ENCODE data around the gene GARS1. TPM values are rescaled to one million over a fixed set of nuclear protein-coding genes. Genes with fewer than 3 reads are reported as not detected.

Gene GARS1
- total RNA-seq, 1 experiment from 2014 or later, result 274 TPM

- CTCF ChIA-PET, result no interaction called here
- H3K4me3 ChIP-seq, result peak overlapping the region; percentile 77; the same call in 1 of the 2 replicates
- no peaks in the 10 kb centered on the region for H3K9me2 ChIP-seq (ENCODE audit: insufficient read depth)
- H3K4me1 ChIP-seq (replicated peaks; ENCODE audit: insufficient read depth), result peaks cover 22% of the 10 kb centered on the region
- peak overlapping the region; percentile 83 for H3K27ac ChIP-seq
- peaks cover 85% of the 10 kb centered on the region for H3K79me2 ChIP-seq (ENCODE audit: low read depth)
- peak overlapping the region; percentile 84 for H3K4me2 ChIP-seq
- DNase-seq, result peak in 1 of 2 experiments; percentile 49
- BruUV-seq (replicated peaks), result no TSS peak
- H3K27me3 ChIP-seq (ENCODE audit: insufficient read depth, low read depth), result no peaks in the 10 kb centered on the region
- peaks cover 74% of the 10 kb centered on the region for H3K36me3 ChIP-seq (ENCODE audit: low read depth)
- no peak for TF ChIP-seq CTCF (conservative IDR thresholded peaks at IDR 0.05)
- TF ChIP-seq EZH2 (IDR thresholded peaks at IDR 0.05; ENCODE audit: low read depth), result no peak
- no peaks in the 10 kb centered on the region for H3K9me3 ChIP-seq (ENCODE audit: insufficient read depth, low read depth)
- intact Hi-C loops (cut with micrococcal nuclease; ENCODE audit: unreplicated experiment), result loop anchor here (10.0 kb wide), 1 partner anchor 93 kb away; the partner anchor contains the start of gene GGCT
- peaks cover 28% of the 10 kb centered on the region; the same call in 1 of the 2 replicates for H3F3A ChIP-seq (ENCODE audit: insufficient read depth, low read depth)
- POLR2A ChIA-PET (ENCODE audit: unreplicated experiment), result interaction anchor here (0.7 kb wide), 1 partner anchor 177 kb away, joined by 24 read pairs; no protein-coding TSS in a partner anchor
- H2AFZ ChIP-seq, result no peak overlapping the region
- peaks cover 71% of the 10 kb centered on the region for H4K20me1 ChIP-seq (ENCODE audit: insufficient read depth)
Observed at GRCh38 chr7:30598121-30598876, 3.6 kb downstream of the GARS1 start.

- CTCF ChIA-PET, result no interaction called here
- H3K36me3 ChIP-seq (ENCODE audit: low read depth), result peaks cover 92% of the 10 kb centered on the region
Observed at GRCh38 chr7:30604901-30605300, 10.2 kb downstream of the GARS1 start.

GRCh38 chr7:30605832-30606231 lies 11.2 kb downstream of the GARS1 start:
- H3K79me2 ChIP-seq (ENCODE audit: low read depth), result peaks cover 42% of the 10 kb centered on the region
- BruUV-seq (replicated peaks), result no TSS peak
- intact Hi-C loops (cut with micrococcal nuclease; ENCODE audit: unreplicated experiment), result no loop called here
- H3K36me3 ChIP-seq (ENCODE audit: low read depth), result peaks cover 92% of the 10 kb centered on the region
- CTCF ChIA-PET, result interaction anchor here (0.6 kb wide), 1 partner anchor 13 kb away, joined by 9 read pairs; no protein-coding TSS in a partner anchor
- no peak for DNase-seq
- no peak overlapping the region for H3K27ac ChIP-seq
- H4K20me1 ChIP-seq (ENCODE audit: insufficient read depth), result peaks cover 95% of the 10 kb centered on the region
- no peak overlapping the region for H2AFZ ChIP-seq
- POLR2A ChIA-PET (ENCODE audit: unreplicated experiment), result interaction anchor here (0.6 kb wide), 1 partner anchor 157 kb away, joined by 3 read pairs; no protein-coding TSS in a partner anchor
- H3K4me1 ChIP-seq (replicated peaks; ENCODE audit: insufficient read depth), result no peaks in the 10 kb centered on the region
- H3K9me3 ChIP-seq (ENCODE audit: insufficient read depth, low read depth), result no peaks in the 10 kb centered on the region
- no peak overlapping the region for H3K4me3 ChIP-seq
- H3F3A ChIP-seq (ENCODE audit: insufficient read depth, low read depth), result peaks cover 17% of the 10 kb centered on the region
- H3K9me2 ChIP-seq (ENCODE audit: insufficient read depth), result no peaks in the 10 kb centered on the region
- no peak overlapping the region for H3K4me2 ChIP-seq
- no peak for TF ChIP-seq EZH2 (IDR thresholded peaks at IDR 0.05; ENCODE audit: low read depth)
- TF ChIP-seq CTCF (conservative IDR thresholded peaks at IDR 0.05), result no peak
- no peaks in the 10 kb centered on the region for H3K27me3 ChIP-seq (ENCODE audit: insufficient read depth, low read depth)

More at GRCh38 chr7:30604901-30605300, 10.2 kb downstream of the GARS1 start:
- no peaks in the 10 kb centered on the region for H3K9me3 ChIP-seq (ENCODE audit: insufficient read depth, low read depth)
- no peaks in the 10 kb centered on the region for H3K27me3 ChIP-seq (ENCODE audit: insufficient read depth, low read depth)
- POLR2A ChIA-PET (ENCODE audit: unreplicated experiment), result interaction anchor here (0.7 kb wide), 1 partner anchor 14 kb away, joined by 4 read pairs; no protein-coding TSS in a partner anchor
- peaks cover 95% of the 10 kb centered on the region for H4K20me1 ChIP-seq (ENCODE audit: insufficient read depth)
- DNase-seq, result no peak
- peaks cover 44% of the 10 kb centered on the region for H3K79me2 ChIP-seq (ENCODE audit: low read depth)
- H3K4me1 ChIP-seq (replicated peaks; ENCODE audit: insufficient read depth), result no peaks in the 10 kb centered on the region
- peaks cover 16% of the 10 kb centered on the region for H3F3A ChIP-seq (ENCODE audit: insufficient read depth, low read depth)
- no peak overlapping the region for H3K4me3 ChIP-seq
- no peak overlapping the region for H2AFZ ChIP-seq
- no peaks in the 10 kb centered on the region for H3K9me2 ChIP-seq (ENCODE audit: insufficient read depth)
- TF ChIP-seq CTCF (conservative IDR thresholded peaks at IDR 0.05) (no peak), EZH2 (IDR thresholded peaks at IDR 0.05; ENCODE audit: low read depth) (no peak)
- no peak overlapping the region for H3K27ac ChIP-seq
- BruUV-seq (replicated peaks), result no TSS peak
- intact Hi-C loops (cut with micrococcal nuclease; ENCODE audit: unreplicated experiment), result no loop called here
- H3K4me2 ChIP-seq, result no peak overlapping the region
